Measurements from ENCODE around the gene PLA2G2F.

PLA2G2F gene

GRCh38 chr1:20187103-20187812, 48.1 kb downstream of the PLA2G2F start:
- FAIRE-seq (no peak), DNase-seq (ENCODE audit: insufficient read length, low spot score) (no peak)

GRCh38 chr1:20187813-20188454, 48.8 kb downstream of the PLA2G2F start:
- FAIRE-seq (no peak), DNase-seq (ENCODE audit: insufficient read length, low spot score) (no peak)

GRCh38 chr1:20188455-20188817, 49.3 kb downstream of the PLA2G2F start:
- no peak for DNase-seq (ENCODE audit: insufficient read length, low spot score)
- no peak for FAIRE-seq

GRCh38 chr1:20189664-20190063, 50.5 kb downstream of the PLA2G2F start:
- no peak for FAIRE-seq
- DNase-seq (ENCODE audit: insufficient read length, low spot score): no peak

- no peak for FAIRE-seq
- no peak for DNase-seq (ENCODE audit: insufficient read length, low spot score)
These were observed 51.4 kb downstream of the PLA2G2F start for GRCh38 chr1:20190256-20191160.

GRCh38 chr1:20191266-20191825, 52.2 kb downstream of the PLA2G2F start:
- no peak for DNase-seq (ENCODE audit: insufficient read length, low spot score)
- no peak for FAIRE-seq

GRCh38 chr1:20192364-20192763, 53.2 kb downstream of the PLA2G2F start:
- FAIRE-seq (no peak), DNase-seq (ENCODE audit: insufficient read length, low spot score) (no peak)

GRCh38 chr1:20192871-20193411, 53.8 kb downstream of the PLA2G2F start:
- DNase-seq (ENCODE audit: insufficient read length, low spot score) (no peak), FAIRE-seq (no peak)

GRCh38 chr1:20194224-20194623, 55.1 kb downstream of the PLA2G2F start:
- DNase-seq (ENCODE audit: insufficient read length, low spot score) (no peak), FAIRE-seq (no peak)

- peak; percentile 69 for FAIRE-seq
- DNase-seq (ENCODE audit: insufficient read length, low spot score): peak; percentile 58
These were observed 55.8 kb downstream of the PLA2G2F start for GRCh38 chr1:20194757-20195461.

GRCh38 chr1:20195462-20195780, 56.3 kb downstream of the PLA2G2F start:
- FAIRE-seq (no peak), DNase-seq (ENCODE audit: insufficient read length, low spot score) (no peak)

GRCh38 chr1:20197329-20197791, 58.2 kb downstream of the PLA2G2F start:
- FAIRE-seq (no peak), DNase-seq (ENCODE audit: insufficient read length, low spot score) (no peak)

- DNase-seq (ENCODE audit: insufficient read length, low spot score) (no peak), FAIRE-seq (no peak)
These were observed 59.2 kb downstream of the PLA2G2F start for GRCh38 chr1:20198296-20198695.

- FAIRE-seq (no peak), DNase-seq (ENCODE audit: insufficient read length, low spot score) (no peak)
These were observed 59.8 kb downstream of the PLA2G2F start for GRCh38 chr1:20198918-20199317.

- no peak for FAIRE-seq
- no peak for DNase-seq (ENCODE audit: insufficient read length, low spot score)
These were observed 60.3 kb downstream of the PLA2G2F start for GRCh38 chr1:20199403-20199802.

GRCh38 chr1:20199840-20200239, 60.7 kb downstream of the PLA2G2F start:
- DNase-seq (ENCODE audit: insufficient read length, low spot score) (no peak), FAIRE-seq (no peak)

Measured in GM19239 (cell line).